HG02642 (cell line): ENCODE results near the gene RORC.
"Not testable (repeated sequence)": the region's sequence is repeated elsewhere in the genome, so short reads cannot be mapped to it uniquely, and the experiment has no call there.

Source experiments
- ATAC-seq: cut with Tn5 transposase; IDR thresholded peaks from one replicate; pipeline ENCODE4 v1.9.1; 2021; ENCODE audit warnings: mild to moderate bottlenecking; ENCODE audit not compliant: unreplicated experiment, poor library complexity

The RORC gene

DNA sequence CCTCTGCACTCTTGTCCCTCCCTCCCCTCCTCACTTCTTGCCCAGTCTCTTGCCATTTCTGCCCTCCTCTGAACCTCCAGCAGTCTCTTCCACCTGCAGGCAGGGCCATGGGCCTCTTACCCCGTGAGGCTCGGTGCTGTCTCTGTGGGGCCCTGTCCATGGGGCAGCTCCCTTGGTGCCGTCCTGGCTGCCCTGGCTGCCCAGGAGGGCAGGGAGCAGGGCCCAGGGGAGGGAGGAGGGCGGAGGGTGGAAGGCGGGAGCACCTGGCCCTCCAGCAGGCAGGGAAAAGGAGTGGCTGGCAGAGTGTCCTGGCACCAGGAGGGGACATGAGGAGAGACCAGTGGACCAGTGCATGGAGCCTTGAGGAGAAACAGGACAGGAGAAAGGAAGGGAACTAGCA lies at the start of gene RORC:
Gene RORC (minus strand): TSS at position 198 of the 400 bp plus-strand sequence. CDS start 38 bp downstream, at position 160.
- ATAC-seq: no peak

DNA sequence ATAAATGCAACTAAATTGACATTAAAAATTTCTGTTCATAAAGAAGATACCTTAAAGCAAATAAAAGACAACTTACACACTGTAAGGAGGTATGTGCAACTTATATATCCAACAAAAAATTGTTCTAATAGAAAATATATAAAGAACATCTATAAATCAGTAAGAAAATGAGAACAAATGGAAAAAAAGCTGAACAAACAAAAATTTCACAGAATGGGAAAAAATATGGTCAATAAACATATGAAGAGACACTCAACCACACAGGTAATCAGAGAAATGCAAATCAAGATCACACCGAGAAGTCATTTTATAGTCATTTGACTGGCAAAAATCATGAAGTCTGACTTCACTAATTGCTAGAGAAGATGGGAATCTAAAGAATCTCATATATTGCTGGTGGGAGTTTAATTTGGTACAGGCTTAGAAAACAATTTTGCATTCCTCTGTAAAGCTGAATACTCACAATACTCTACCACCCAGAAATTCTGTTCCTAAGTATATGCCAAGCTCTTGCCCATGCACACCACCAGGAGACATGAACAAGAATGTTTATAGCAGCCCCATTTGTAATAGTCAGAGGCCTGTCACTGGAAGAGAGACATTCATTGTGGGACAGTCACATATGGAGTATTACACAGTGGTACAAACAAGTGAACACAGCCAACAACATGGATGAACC lies 44.0 kb upstream of the RORC start:
- no peak for ATAC-seq

DNA sequence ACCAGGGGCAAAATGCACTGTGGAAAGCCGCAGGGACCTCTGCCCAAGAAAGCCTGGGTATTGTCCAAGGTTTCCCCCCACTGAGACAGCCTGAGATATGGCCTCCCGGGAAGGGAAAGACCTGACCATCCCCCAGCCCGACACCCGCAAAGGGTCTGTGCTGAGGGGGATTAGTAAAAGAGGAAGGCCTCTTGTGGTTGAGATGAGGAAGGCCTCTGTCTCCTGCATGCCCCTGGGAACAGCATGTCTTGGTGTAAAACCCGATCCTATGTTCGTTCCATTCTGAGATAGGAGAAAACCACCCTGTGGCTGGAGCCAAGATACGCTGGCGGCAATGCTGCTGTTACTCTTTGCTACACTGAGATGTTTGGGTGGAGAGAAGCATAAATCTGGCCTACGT lies 41.2 kb upstream of the RORC start:
- not testable (repeated sequence) for ATAC-seq

DNA sequence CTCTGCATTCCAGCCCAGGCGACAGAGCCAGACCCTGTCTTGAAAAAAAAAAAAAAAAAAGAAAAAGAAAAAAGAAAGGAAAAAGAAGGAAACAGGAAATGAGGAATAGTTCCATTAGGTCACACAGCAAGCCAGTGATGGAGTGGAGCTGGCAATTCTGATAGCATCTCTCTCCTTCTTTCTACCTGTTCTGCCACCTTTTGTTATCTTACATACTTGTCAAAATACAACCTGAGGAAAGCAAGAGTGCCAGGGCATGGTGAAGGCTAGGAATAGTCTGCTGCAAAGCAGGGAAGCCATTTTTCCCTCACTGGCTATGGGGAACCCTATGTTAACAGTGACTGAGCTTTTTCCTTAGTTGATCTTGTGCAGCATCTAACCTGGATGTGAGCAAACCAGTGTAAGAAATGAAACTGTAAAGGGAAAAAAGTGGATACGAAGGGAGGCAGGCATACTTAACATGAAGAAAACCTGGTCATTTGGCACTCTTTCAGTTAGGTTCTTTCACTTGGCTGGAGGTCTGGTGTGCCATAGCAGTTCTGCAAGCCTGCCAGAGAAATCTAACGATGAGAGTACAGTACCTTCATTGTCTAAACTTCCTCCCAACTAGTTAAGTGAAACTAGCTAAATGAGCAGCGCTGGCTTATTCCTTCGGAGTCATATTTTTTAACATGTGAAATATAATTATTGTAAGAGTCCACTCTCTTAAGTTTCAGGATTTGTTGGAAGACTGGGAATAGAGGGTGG lies 39.9 kb upstream of the RORC start:
- ATAC-seq: no peak

DNA sequence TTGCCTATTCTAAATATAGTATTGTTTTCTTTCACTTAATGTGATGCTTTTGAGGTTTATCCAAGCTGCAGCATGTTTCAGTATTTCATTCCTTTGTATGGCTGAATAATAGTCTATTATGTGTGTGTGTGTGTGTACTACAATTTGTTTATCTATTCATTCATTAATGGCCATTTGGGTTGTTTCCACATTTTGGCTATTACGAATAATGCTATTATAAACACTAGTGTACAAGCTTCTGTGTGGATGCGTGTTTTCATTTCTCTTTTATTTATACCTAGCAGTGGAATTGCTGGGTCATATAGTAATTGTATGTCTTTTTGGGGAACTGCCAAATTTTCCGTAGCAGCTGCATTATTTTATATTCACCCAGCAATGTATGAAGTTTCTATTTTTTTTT lies 36.9 kb upstream of the RORC start:
- ATAC-seq: no peak

DNA sequence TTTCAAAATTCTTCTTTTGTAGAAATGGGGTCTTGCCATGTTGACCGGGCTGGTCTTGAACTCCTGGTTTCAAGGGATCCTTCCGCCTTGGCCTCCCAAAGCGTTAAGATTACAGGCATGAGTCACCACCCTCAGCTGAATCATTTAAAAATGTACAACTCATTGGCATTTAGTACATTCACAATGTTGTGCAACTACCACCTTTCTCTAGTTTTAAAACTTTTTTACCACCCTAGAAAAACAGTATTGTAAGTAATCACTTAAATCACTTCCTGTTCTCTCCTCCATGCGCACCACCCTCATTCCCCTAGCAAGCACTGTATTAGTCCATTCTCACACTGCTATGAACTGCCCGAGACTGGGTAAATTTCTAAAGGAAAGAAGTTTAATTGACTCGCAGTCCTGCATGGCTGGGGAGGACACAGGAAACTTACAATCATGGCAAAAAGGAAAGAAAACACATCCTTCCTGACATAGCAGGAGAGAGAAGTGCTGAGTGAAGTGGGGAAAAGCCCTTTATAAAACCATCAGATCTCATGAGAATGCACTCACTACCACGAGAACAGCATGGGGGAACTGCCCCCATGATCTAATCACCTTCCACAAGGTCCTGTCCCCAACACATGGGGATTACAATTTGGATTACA lies 36.3 kb upstream of the RORC start:
- no peak for ATAC-seq

DNA sequence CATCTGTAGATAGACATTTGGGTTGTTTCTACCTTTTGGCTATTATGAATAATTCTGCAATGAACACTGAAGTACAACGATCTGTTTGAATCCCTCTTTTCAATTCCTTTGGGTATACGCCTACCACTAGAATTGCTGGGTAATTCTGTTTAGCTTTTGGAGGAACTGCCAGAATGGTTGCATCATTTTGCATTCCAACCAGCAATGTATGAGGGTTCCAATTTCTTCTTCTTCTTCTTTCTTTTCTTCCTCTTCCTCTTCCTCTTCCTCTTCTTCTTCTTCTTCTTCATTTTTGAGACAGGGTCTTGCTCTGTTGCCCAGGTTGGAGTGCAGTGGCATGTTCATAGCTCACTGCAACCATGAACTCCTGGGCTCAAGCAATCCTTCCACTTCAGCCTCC lies 35.7 kb upstream of the RORC start:
- ATAC-seq: no peak

DNA sequence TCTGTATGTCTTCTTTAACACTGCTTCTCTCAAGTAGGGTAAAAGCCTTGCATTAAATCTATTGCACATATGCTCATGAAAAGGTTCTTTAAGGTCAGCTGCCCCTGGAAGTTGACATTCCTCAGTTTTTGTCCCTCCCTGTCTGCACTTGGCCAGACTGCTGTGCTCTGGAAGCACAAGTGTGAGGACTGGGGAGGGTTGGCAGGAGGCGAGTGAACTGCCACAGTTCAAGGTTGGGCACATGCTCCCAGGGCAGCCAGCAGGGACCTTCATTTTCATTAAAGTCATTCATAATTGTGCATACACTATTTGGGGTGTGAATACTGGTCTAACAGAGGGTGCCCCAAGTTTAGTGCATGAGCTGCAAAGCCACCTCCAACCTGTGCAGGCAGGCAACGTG lies 32.8 kb upstream of the RORC start:
- no peak for ATAC-seq

DNA sequence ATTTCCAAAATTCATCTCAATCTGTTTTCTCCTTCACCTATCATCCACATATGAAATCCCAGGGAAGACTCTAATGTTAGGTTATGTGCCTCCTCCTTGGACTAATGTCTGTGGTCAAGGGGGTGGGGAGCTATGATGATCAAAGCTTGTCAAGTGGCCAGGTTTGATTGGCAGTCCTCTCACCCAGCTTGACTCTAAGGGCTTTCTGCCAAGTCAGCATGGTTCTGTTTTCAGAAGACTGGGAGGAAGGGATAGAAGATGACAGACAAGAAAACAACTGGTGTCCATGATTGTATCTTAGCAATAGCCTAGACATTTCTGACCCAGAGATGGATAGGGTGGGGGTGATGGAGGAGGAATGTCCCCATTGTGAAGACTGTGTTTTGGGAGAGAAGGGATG lies 31.0 kb upstream of the RORC start:
- no peak for ATAC-seq

DNA sequence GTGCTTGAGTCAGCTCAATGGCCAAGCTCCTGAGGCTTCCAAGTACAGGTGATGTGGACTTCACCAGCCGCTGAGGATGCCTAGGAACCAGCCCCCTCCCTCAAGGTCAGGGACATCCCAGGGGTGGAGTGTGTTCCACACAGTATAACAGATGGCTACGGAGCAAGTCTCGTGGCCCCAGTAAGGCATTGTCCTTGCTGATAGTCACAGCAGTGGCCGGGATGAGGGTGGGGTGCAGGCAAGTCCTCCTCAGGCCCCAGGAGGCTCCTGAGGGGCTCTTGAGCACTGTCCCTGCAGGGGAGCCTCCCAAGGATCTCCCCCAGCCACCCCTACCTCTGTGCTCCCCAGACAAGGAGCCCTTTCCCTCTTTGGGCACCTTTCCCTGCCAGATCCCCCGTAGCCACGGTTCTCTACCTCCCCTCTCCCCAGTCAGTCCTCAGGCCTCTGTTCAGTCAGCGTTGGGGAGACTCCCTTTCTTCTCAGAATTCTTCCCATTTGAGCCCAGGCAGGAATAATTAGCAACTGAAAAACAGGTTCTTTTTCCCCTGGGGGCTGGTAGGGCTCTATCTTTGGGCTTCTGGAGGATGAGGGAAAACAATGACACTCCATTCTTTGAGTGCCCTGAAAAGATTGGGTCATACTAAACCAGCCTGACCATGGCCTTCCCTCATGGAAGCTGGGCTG lies 29.0 kb upstream of the RORC start:
- no peak for ATAC-seq

DNA sequence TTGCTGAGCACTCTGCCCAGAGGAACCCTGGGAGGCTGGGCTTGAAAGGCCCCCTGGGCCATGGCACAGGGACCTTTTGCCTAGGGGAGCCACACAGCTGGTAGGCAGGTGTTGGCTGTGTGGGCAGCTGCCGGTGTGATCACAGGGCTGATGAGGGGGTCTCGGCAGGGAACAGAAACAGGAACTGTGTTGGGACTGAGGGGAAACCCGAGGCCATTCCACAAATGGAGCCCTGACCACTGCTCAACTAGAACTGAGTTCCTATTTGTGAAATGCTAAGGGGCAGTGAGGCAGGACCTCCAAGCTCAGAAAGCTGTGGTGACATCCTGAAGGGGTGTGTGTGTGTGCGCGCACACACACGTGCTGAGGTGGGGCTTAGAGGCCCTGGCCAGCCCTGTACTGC lies 28.3 kb upstream of the RORC start:
- ATAC-seq: no peak

DNA sequence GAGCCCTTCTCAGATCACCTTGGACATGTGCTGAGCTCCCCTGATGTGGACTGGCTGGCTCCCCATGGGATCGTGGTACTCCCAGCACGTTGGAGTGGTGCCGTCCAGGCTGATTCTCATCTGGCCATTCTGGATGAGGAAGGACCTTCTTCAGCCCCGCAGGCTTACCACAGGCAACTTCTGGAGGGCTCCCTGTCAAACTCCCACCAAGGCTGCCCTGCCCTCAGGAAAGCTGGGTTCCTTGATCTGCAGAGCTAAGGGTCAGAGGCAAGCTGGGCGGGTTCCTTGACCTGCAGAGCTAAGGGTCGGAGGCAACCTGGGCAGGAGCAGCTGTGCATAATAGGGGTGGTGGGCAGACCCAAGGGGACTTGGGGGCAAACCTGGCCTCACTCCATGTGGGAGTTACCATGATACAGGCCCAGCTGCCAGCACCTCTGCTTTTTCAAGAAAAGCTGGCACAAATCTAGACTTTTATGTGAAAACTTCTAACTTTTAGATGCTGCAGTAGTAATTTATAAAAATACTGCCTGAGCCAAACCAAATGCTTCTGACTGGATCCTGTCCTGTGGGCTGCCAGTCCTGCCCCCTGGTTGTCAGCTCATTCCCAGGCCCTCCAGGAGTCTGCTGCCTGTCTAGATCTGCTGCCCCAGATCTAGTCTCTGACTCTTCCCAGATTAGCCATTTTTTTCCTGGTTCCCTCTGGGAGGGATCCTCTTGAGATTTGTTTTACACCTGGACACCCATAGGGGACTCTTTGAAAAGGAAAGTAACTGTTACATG lies 27.5 kb upstream of the RORC start:
- no peak for ATAC-seq

DNA sequence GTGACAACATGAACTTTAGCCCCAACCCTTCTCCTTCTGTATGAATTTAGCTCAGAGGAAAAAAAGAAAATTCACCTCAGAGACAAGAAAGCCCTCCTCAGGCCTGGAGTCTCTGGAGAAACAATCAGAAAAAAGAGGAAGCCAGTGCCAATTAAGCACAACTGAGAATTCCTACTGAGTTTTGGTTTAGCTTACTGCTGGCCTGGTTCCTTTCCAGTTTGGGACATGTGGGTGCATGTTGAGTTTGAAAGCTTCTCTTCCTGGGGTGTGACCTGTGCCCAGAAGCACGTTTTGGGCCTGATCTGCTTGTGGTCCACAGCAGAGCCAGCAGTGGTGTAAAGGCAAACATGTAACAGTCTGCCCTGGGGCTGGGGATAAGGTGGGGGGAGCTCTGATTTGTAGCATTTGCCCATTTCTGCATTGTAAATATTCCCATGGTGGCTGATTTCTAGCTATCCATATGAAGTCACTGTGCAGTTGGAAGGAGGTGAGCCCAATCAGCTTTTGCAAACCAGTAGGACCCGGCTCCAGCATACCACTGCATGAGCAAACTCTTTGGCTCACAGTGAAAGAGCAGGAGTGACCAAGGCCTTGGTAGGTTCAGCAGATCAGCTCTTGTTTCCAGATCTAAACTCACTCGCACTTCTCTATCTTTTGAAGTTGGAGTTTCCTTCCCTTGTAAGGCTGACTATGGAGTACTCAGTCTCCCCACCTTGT lies 26.6 kb upstream of the RORC start:
- ATAC-seq: no peak

DNA sequence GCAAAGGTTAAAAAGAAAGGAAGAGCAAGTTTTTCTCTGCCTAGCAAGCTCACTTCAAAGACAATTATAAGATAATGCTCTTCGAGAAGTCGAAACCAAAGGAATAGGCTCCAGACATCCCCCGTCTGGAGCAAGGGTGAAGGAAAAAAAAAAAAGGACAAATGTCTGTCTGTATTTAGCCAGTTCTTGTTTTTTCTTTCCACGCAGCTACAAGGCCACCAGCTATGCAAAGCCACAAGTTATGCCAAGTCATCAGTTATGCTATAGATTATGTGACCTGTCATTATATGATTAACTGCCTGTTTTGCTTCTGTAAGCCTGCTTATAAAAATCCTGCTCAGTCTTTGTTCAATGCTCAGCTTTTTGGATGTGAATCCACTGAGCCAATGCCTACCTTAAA lies 24.3 kb upstream of the RORC start:
- ATAC-seq: no peak

DNA sequence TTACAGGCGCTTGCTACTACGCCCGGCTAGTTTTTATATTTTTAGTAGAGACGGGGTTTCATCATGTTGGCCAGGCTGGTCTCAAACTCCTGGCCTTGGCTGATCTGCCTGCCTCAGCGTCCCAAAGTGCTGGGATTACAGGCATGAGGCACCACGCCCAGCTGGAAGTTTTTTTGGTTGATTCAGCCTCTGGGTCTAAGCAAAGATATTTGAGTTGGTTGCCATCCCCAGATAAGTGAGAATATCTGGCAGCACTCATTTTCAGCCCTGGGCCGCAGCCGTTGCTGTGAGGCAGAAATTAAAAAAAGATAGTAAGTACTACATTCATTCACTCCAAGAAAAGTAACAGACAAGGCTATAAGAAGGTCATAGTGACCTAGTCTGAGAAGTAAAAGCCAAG lies 23.9 kb upstream of the RORC start:
- not testable (repeated sequence) for ATAC-seq

DNA sequence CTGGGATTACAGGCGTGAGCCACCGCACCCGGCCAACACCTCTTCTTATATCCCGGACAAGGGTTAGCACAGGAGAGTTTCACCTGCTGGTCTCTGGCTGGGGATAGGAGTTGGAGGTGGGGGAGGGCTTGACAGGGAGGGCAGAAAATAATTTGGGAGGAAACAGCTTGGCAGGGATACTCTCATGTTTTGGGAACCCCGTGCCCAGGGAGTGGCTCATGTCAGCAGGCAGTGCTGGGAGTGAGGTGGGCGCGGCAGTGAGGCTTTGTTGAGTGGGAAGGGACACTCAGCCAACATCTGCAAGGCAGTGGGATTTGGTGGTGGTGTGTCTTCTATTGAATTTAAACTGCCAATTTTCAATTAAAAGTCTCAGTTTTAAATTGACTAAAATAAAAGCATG lies 23.1 kb upstream of the RORC start:
- ATAC-seq: no peak

DNA sequence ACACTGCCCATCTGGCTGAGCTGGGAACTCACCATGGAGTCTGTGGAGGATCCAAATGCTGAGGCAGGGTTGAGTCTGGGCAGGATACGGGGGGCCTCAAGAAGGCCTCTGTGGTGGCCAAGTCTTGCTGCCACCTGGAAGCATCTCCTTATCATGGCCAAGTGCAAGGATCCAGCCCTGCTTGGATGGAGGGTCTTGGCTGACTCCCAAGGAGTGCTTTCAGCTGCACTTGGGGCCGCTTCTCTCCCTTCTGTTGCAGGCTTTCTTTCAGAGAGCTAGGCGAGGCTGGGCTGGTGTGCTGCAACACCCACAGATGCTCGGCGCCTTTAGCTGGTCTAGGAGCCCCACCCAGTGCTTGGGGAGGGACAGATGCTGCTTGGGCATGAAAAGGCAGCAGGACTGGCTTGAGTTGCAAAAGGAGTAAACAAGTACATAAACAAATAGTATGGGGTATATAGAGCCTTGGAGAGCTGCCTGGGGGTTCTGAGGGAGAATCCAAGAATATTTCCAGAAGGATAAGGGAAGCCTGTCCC lies 21.9 kb upstream of the RORC start, which contains the start of gene THEM5:
Gene THEM5 (minus strand): TSS at position 302 of the 533 bp plus-strand sequence. CDS start 147 bp downstream, at position 155.
- ATAC-seq: no peak

DNA sequence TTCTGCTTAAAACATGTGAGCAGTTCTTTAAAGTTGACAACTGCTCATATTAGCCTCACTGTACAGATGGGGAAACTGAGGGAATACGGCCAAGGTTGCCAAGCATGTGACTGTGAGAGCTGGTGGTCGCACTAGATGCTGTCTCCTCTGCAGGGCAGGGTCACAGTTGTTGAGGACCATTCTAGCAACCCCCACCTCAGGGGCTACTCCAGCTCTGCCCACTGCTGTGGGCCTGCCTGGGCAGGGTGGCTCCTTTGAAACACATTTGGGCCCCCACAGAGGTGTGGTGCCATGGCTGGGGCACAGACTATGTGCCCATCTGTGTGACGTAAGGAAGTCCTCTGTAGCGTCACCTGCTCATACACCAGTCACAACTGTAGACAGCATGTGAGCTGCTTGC lies 21.1 kb upstream of the RORC start:
- no peak for ATAC-seq

DNA sequence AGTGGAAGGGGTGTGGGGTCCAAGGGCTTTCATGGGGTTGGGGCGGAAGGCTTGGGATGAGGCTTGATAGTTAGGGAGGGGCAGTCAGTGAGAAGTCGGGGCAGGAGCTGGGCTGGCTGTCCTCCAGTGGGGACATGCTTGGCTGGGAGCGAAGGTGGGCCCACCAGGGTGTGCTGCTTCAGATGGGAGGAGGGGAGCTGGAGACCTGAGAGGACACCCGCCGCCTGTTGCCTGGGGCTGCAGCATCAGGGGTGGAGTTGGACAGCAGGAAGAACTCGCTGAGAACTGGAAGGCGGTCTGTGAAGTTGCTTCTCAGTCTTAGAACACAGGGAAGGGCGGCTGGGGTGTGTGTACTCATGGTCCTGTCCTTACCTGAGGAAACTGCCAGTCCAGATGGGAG lies 20.3 kb upstream of the RORC start:
- ATAC-seq: no peak
